Mesendoderm (in vitro differentiated cells): ENCODE results near the gene SMURF1.

Source experiments
- DNase-seq: peaks from one replicate; pipeline ENCODE4 v3.0.0; 2013
- H2AK5ac ChIP-seq: 2 replicates; pipeline ENCODE4 v1.6.1; 2013; ENCODE audit warnings: low read length, inconsistent platforms
- H2BK120ac ChIP-seq: 2 replicates; pipeline ENCODE4 v1.6.1; 2013; ENCODE audit warnings: low read depth, mild to moderate bottlenecking, low read length, moderate library complexity, mixed read lengths
- H2BK15ac ChIP-seq: replicated peaks from 2 replicates; pipeline ENCODE4 v1.6.1; 2013; ENCODE audit warnings: low read depth, mild to moderate bottlenecking, moderate library complexity
- H2BK5ac ChIP-seq: 2 replicates; pipeline ENCODE4 v1.6.1; 2013; ENCODE audit warnings: low read length, inconsistent platforms
- H3K18ac ChIP-seq: 2 replicates; pipeline ENCODE4 v1.6.1; 2013; ENCODE audit warnings: mild to moderate bottlenecking, low read length, mixed read lengths
- H3K23ac ChIP-seq: one replicate; pipeline ENCODE4 v1.6.1; 2013; ENCODE audit warnings: low read length
- H3K27ac ChIP-seq: 2 replicates; pipeline ENCODE4 v1.5.1; 2013; ENCODE audit warnings: low read depth, mild to moderate bottlenecking, inconsistent platforms, low read length, moderate library complexity
- H3K27me3 ChIP-seq: 2 replicates; pipeline ENCODE4 v1.6.1; 2013; ENCODE audit warnings: low read length, control low read depth, mild to moderate bottlenecking, inconsistent platforms; ENCODE audit not compliant: insufficient read depth, poor library complexity
- H3K36me3 ChIP-seq: 2 replicates; pipeline ENCODE4 v1.6.1; 2013; ENCODE audit warnings: low read length, inconsistent platforms; ENCODE audit not compliant: control insufficient read depth, insufficient read depth
- H3K4ac ChIP-seq: one replicate; pipeline ENCODE4 v1.6.1; 2013; ENCODE audit warnings: low read depth, mild to moderate bottlenecking, low read length, moderate library complexity
- H3K4me1 ChIP-seq: 2 replicates; pipeline ENCODE4 v1.6.1; 2013; ENCODE audit warnings: low read depth, low read length, inconsistent platforms; ENCODE audit not compliant: control insufficient read depth
- H3K4me2 ChIP-seq: 2 replicates; pipeline ENCODE4 v1.6.1; 2013; ENCODE audit warnings: low read length
- H3K4me3 ChIP-seq: 2 replicates; pipeline ENCODE4 v1.5.1; 2013; ENCODE audit warnings: mild to moderate bottlenecking, low read length
- H3K56ac ChIP-seq: one replicate; pipeline ENCODE4 v1.6.1; 2013; ENCODE audit warnings: low read length
- H3K79me1 ChIP-seq: 2 replicates; pipeline ENCODE4 v1.6.1; 2013; ENCODE audit warnings: low read length, inconsistent platforms
- H3K79me2 ChIP-seq: 2 replicates; pipeline ENCODE4 v1.6.1; 2013; ENCODE audit warnings: mild to moderate bottlenecking, low read length; ENCODE audit not compliant: control insufficient read depth, insufficient read depth
- H3K9ac ChIP-seq: 2 replicates; pipeline ENCODE4 v1.6.1; 2013; ENCODE audit warnings: low read length, inconsistent platforms
- H4K5ac ChIP-seq: one replicate; pipeline ENCODE4 v1.6.1; 2013; ENCODE audit warnings: low read length
- H4K8ac ChIP-seq: one replicate; pipeline ENCODE4 v1.6.1; 2013; ENCODE audit warnings: low read depth, mild to moderate bottlenecking, control low read depth, low read length, moderate library complexity
- WGBS: extraction: QIAGEN DNeasy Blood & Tissue Kit; methylation state at CpG from one replicate; pipeline ENCODE4 v1.1.7; 2013; ENCODE audit warnings: low lambda C conversion rate, missing lambda C conversion rate; ENCODE audit not compliant: insufficient coverage; ENCODE audit errors: extremely low coverage; 5-methylcytosine and 5-hydroxymethylcytosine counted together

Gene SMURF1

DNA sequence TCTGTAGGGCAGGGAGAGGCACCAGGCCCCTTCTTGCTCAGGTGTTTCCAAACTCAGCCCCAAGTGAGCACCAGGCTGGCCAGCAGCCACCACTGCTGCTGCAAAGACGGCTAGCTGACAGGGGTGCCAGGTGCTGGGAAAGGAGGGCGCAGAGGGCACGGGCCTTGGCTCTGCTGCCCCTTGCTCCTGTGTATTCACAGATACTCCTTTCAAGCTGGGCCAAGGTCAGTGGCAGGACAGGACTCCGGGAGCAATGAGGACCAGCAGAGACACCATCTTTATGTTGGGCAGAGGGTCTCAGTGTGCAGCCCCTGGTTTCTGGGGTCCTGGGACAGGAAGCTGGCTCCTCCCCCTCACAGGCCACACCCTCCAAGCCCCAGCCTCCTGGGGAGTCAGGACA lies 110.1 kb downstream of the SMURF1 start:
- Histone ChIP-seq H3K27ac (no peak overlapping the region), H4K5ac (no peak overlapping the region), H3K4me3 (no peak overlapping the region), H3K23ac (no peak overlapping the region), H3K18ac (no peak overlapping the region), H3K56ac (no peak overlapping the region), H3K36me3 (peaks cover 33% of the 10 kb centered on the region), H3K27me3 (no peaks in the 10 kb centered on the region), H2BK5ac (no peak overlapping the region), H4K8ac (no peak overlapping the region), H2BK120ac (no peak overlapping the region), H3K4me2 (no peak overlapping the region), H3K79me2 (no peaks in the 10 kb centered on the region), H3K4ac (no peak overlapping the region), H3K79me1 (no peaks in the 10 kb centered on the region), H3K4me1 (no peaks in the 10 kb centered on the region), H2BK15ac (no peak overlapping the region), H3K9ac (no peak overlapping the region), H2AK5ac (no peak overlapping the region)
- no CpG with 5 or more reads among the region's 4 CpGs for WGBS
- DNase-seq, result no peak

DNA sequence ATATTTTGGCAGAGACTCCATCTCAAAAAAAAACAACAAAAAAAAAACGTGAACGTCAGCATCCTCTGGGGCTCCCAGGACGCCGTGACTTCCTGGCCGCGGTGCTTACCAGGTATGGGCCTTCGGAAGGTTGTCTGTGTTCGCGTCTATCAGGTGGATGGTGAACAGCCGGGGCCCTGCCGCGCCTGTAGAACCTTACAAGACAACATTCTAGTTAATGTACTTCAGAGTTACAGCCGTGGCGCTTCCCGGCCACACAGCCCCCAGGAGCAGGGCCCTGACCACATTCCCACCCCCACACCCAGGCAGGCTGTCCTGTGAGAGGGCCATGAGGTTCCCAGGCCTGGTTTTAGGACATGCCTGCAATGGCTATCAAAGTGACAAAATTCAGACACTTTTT lies 111.0 kb downstream of the SMURF1 start:
- Histone ChIP-seq H3K79me1 (no peaks in the 10 kb centered on the region), H3K79me2 (no peaks in the 10 kb centered on the region), H2AK5ac (no peak overlapping the region), H2BK5ac (no peak overlapping the region), H3K9ac (no peak overlapping the region), H3K23ac (no peak overlapping the region), H3K4me2 (no peak overlapping the region), H2BK15ac (no peak overlapping the region), H4K8ac (no peak overlapping the region), H3K36me3 (peaks cover 36% of the 10 kb centered on the region), H4K5ac (no peak overlapping the region), H3K4me3 (no peak overlapping the region), H3K27ac (no peak overlapping the region), H3K4ac (no peak overlapping the region), H3K18ac (no peak overlapping the region), H3K4me1 (no peaks in the 10 kb centered on the region), H2BK120ac (no peak overlapping the region), H3K27me3 (no peaks in the 10 kb centered on the region), H3K56ac (no peak overlapping the region)
- DNase-seq, result no peak
- no CpG with 5 or more reads among the region's 15 CpGs for WGBS

GRCh38 chr7:99031496-99031895 lies 112.4 kb downstream of the SMURF1 start:
- Histone ChIP-seq H3K4ac (no peak overlapping the region), H3K36me3 (peaks cover 31% of the 10 kb centered on the region), H2BK120ac (no peak overlapping the region), H3K4me3 (no peak overlapping the region), H4K8ac (no peak overlapping the region), H3K4me2 (no peak overlapping the region), H4K5ac (no peak overlapping the region), H3K79me2 (no peaks in the 10 kb centered on the region), H3K23ac (no peak overlapping the region), H3K4me1 (no peaks in the 10 kb centered on the region), H2BK5ac (no peak overlapping the region), H3K27me3 (no peaks in the 10 kb centered on the region), H3K79me1 (no peaks in the 10 kb centered on the region), H2BK15ac (no peak overlapping the region), H3K18ac (no peak overlapping the region), H3K9ac (no peak overlapping the region), H3K27ac (no peak overlapping the region), H2AK5ac (no peak overlapping the region), H3K56ac (no peak overlapping the region)
- no peak for DNase-seq
- WGBS, result no CpG with 5 or more reads among the region's 7 CpGs

DNA sequence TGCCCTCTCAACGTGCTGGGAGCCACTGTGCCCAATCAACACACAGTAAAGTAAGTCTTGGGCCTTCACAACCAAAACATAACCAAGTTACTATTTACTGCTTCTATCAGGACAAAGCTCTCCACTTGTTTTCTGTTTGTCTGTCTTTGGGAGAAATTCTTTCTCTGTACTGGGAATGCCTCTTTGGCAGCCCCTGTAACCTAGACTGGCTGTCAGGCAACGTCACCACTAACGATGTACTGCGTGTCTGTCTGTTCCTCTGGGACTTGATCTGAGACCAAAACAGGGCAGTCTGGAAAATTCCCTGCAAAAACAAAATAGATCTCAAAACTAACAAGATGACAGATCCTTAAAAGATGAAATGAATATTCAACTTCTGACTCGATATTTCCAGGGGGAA lies 113.0 kb downstream of the SMURF1 start:
- Histone ChIP-seq H3K79me1 (no peaks in the 10 kb centered on the region), H4K5ac (no peak overlapping the region), H2BK120ac (no peak overlapping the region), H3K23ac (no peak overlapping the region), H3K4me3 (no peak overlapping the region), H3K56ac (no peak overlapping the region), H3K27ac (no peak overlapping the region), H3K36me3 (peaks cover 31% of the 10 kb centered on the region), H4K8ac (no peak overlapping the region), H3K79me2 (no peaks in the 10 kb centered on the region), H2BK5ac (no peak overlapping the region), H3K18ac (no peak overlapping the region), H2AK5ac (no peak overlapping the region), H3K4me1 (no peaks in the 10 kb centered on the region), H2BK15ac (no peak overlapping the region), H3K27me3 (no peaks in the 10 kb centered on the region), H3K4me2 (no peak overlapping the region), H3K9ac (no peak overlapping the region), H3K4ac (no peak overlapping the region)
- WGBS, result no CpG with 5 or more reads among the region's 5 CpGs
- no peak for DNase-seq

- Histone ChIP-seq H3K4me1 (no peaks in the 10 kb centered on the region), H3K27me3 (no peaks in the 10 kb centered on the region), H4K5ac (no peak overlapping the region), H2BK120ac (no peak overlapping the region), H3K4me2 (no peak overlapping the region), H4K8ac (no peak overlapping the region), H3K4ac (no peak overlapping the region), H3K27ac (no peak overlapping the region), H2BK5ac (no peak overlapping the region), H3K4me3 (no peak overlapping the region), H3K18ac (no peak overlapping the region), H2BK15ac (no peak overlapping the region), H3K79me2 (no peaks in the 10 kb centered on the region), H2AK5ac (no peak overlapping the region), H3K9ac (no peak overlapping the region), H3K79me1 (no peaks in the 10 kb centered on the region), H3K23ac (no peak overlapping the region), H3K56ac (no peak overlapping the region), H3K36me3 (peaks cover 28% of the 10 kb centered on the region)
- no peak for DNase-seq
- no CpG with 5 or more reads among the region's 6 CpGs for WGBS
These were observed 113.5 kb downstream of the SMURF1 start for GRCh38 chr7:99030457-99030856.
